ENCODE data around the gene KDM6B. TPM values are rescaled to one million over a fixed set of nuclear protein-coding genes. Genes with fewer than 3 reads are reported as not detected.
A peak's percentile ranks its signal among the peaks of the same experiment; 100 is the strongest.

KDM6B gene
- total RNA-seq, 5 donors from 2014 or later (not counting 1 experiment from before 2014, with no cell fraction given) = 87.3 to 180 (median 108) TPM

DNA sequence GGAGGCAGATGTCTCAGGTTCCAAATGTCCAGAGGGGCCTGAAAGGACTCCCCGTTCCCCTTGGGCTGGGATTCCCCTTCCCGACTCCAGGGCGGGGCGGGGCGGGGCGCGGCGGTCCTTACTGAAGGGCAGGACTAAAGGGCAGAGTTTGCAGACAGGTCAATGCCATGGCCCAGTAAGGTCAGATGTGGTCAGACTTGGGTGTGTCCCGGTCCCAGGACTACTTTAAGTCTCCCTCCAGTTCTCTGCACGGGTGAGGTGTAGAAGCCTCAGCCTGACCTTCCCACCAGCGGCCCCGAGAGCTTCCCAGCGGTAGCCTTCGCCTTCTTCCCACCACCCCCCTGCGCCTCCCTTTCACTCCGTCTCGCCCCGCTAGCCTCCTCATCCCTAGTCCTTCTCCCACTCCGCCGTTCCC is 532 bp downstream of the KDM6B start:
- Mint-ChIP-seq H3K9me3 (no peaks in the 10 kb centered on the region), H3K4me1 (peaks cover 38 to 43% (median 39%) of the 10 kb centered on the region in 3 donors), H3K27ac (peak overlapping the region; percentile 97), H3K27me3 (peaks cover 0 to 1% of the 10 kb centered on the region in 2 donors), H3K4me3 (peak overlapping the region; percentile 98 to 100 (median 98)), H3K36me3 (no peaks in the 10 kb centered on the region)
- H3K27me3 ChIP-seq (replicated peaks in 1 of 2; ENCODE audit: control insufficient read depth in 2 of 2, extremely low read depth in 1 of 2, insufficient read depth in 2 of 2, low read length in 1 of 2) = peaks cover 0 to 20% of the 10 kb centered on the region in 2 experiments
- peak in 26 of 35 experiments; percentile 25 to 78 (median 52) for DNase-seq
- peak overlapping the region; percentile 100 for H3K27ac ChIP-seq (ENCODE audit: low read length)
- WGBS (ENCODE audit: insufficient coverage) = under 1% methylated on average over 16 of the region's 20 CpGs
- H3K4me3 ChIP-seq (ENCODE audit: control insufficient read depth in 1 of 2, extremely low read depth in 1 of 2, low read length in 1 of 2) = peak overlapping the region; percentile 90
- CTCF ChIA-PET = interaction anchor here (0.5 to 1.8 kb wide), 13 partner anchors 9 to 906 kb away, joined by 3 to 8 read pairs (median 5); partner anchors contain the start of genes CYB5D1 (in 1 of the 2), NAA38 (in 1 of the 2) and TP53 (in 1 of the 2)
- H3K4me1 ChIP-seq (ENCODE audit: control insufficient read depth in 1 of 2, extremely low read depth in 1 of 2, insufficient read depth in 2 of 2, low read length in 2 of 2) = peaks cover 26 to 57% of the 10 kb centered on the region in 2 experiments
- H3K9me3 ChIP-seq = no peaks in the 10 kb centered on the region
- POLR2A ChIA-PET = interaction anchor here in 1 of 2 donors (0.7 to 1.6 kb wide), 5 partner anchors 9 to 144 kb away, joined by 3 to 11 read pairs (median 5); partner anchors contain the start of gene NAA38
- no peaks in the 10 kb centered on the region for H3K36me3 ChIP-seq (ENCODE audit: control insufficient read depth in 2 of 2, extremely low read depth in 1 of 2, insufficient read depth in 1 of 2, low read length in 1 of 2)
- ATAC-seq (replicated peaks in 1 of 4) = peak; percentile 0 to 3 (median 3)

GRCh38 chr17:7834957-7835813 is 1.2 kb downstream of the KDM6B start:
- Mint-ChIP-seq H3K4me3 (peak overlapping the region; percentile 98 to 100 (median 98)), H3K4me1 (peaks cover 45 to 50% (median 46%) of the 10 kb centered on the region in 3 donors), H3K36me3 (no peaks in the 10 kb centered on the region), H3K27ac (peak overlapping the region; percentile 97), H3K27me3 (peaks cover 0 to 1% of the 10 kb centered on the region in 2 donors), H3K9me3 (no peaks in the 10 kb centered on the region)
- ChIA-PET POLR2A (interaction anchor here in 1 of 2 donors (0.6 to 1.6 kb wide), 8 partner anchors 8 to 316 kb away, joined by 3 to 11 read pairs (median 5); partner anchors contain the start of genes NAA38 and TP53), CTCF (interaction anchor here (0.5 to 1.8 kb wide), 14 partner anchors 8 to 905 kb away, joined by 3 to 8 read pairs (median 5); partner anchors contain the start of genes CYB5D1 (in 1 of the 2), NAA38 (in 1 of the 2) and TP53 (in 1 of the 2))
- WGBS (ENCODE audit: insufficient coverage) = 0% methylated on average over 63 of the region's 69 CpGs
- Histone ChIP-seq H3K4me3 (ENCODE audit: control insufficient read depth in 1 of 2, extremely low read depth in 1 of 2, low read length in 1 of 2) (peak overlapping the region; percentile 90 to 95), H3K27me3 (replicated peaks in 1 of 2; ENCODE audit: control insufficient read depth in 2 of 2, extremely low read depth in 1 of 2, insufficient read depth in 2 of 2, low read length in 1 of 2) (peaks cover 0 to 16% of the 10 kb centered on the region in 2 experiments), H3K36me3 (ENCODE audit: control insufficient read depth in 2 of 2, extremely low read depth in 1 of 2, insufficient read depth in 1 of 2, low read length in 1 of 2) (peaks cover 0 to 4% of the 10 kb centered on the region in 2 donors), H3K9me3 (no peaks in the 10 kb centered on the region), H3K27ac (ENCODE audit: low read length) (peak overlapping the region; percentile 100), H3K4me1 (ENCODE audit: control insufficient read depth in 1 of 2, extremely low read depth in 1 of 2, insufficient read depth in 2 of 2, low read length in 2 of 2) (peaks cover 32 to 63% of the 10 kb centered on the region in 2 experiments)
- ATAC-seq (replicated peaks in 1 of 4) (peak; percentile 56 to 65 (median 60)), DNase-seq (peak; percentile 67 to 95 (median 90))

DNA sequence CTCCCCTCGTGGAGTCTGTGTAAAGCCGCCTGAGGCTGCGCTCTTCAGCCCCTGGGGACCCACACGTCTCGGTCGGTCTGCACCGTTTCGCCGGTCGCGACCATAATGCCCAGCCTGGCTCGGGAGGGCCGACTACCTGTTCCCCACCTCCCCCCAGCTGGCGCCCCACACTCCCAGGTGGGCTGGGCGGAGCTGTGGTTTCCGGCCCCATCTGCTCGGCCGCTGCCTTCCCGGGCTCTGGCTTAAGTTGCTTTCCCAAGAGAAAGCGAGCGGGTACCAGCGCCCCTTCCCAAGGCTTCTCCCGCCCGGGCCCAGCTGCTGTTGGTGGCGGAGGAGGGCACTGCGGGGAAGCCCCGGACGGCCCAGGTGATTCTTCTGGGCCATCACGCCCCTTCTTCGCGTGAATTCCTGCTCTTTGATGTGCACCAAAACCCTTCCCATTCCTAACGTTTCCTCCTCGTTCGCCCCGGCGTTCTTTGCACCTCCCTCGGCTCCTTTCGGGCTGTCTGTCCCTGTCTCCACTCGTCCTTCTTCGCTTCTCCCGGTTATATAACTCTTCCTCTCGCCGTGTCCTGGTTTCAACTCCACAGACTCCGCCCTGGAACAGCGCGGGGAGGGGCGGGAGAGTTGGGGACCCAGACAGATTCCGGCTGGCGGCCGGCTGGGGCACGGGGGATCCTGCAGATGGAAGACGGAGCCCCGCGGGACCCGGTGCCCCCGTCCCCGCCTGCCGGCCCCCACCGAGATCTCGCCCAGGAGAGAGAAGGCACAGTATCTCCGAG is 2.0 kb downstream of the KDM6B start:
- Histone ChIP-seq H3K36me3 (ENCODE audit: control insufficient read depth in 2 of 2, extremely low read depth in 1 of 2, insufficient read depth in 1 of 2, low read length in 1 of 2) (peaks cover 0 to 11% of the 10 kb centered on the region in 2 donors), H3K9me3 (no peaks in the 10 kb centered on the region), H3K27ac (ENCODE audit: low read length) (peak overlapping the region; percentile 100), H3K27me3 (replicated peaks in 1 of 2; ENCODE audit: control insufficient read depth in 2 of 2, extremely low read depth in 1 of 2, insufficient read depth in 2 of 2, low read length in 1 of 2) (peaks cover 0 to 10% of the 10 kb centered on the region in 2 experiments), H3K4me3 (ENCODE audit: control insufficient read depth in 1 of 2, extremely low read depth in 1 of 2, low read length in 1 of 2) (peak overlapping the region; percentile 90 to 95), H3K4me1 (ENCODE audit: control insufficient read depth in 1 of 2, extremely low read depth in 1 of 2, insufficient read depth in 2 of 2, low read length in 2 of 2) (peaks cover 40 to 70% of the 10 kb centered on the region in 2 experiments)
- peaks cover 3% of the 10 kb centered on the region for H3K36me3 Mint-ChIP-seq
- ATAC-seq (replicated peaks in 1 of 4) (peak in 2 of 4 experiments; percentile 1 to 7), DNase-seq (peak in 17 of 35 experiments; percentile 15 to 80 (median 41))
- ChIA-PET POLR2A (interaction anchor here in 1 of 2 donors (0.7 to 1.6 kb wide), 5 partner anchors 7 to 149 kb away, joined by 3 to 7 read pairs (median 5); partner anchors contain the start of gene TP53), CTCF (interaction anchor here in 1 of 2 donors (1.2 to 1.8 kb wide), 3 partner anchors 9 to 149 kb away, joined by 5 to 6 read pairs (median 6); partner anchors contain the start of gene TP53)
- peaks cover 53 to 58% (median 54%) of the 10 kb centered on the region in 3 donors for H3K4me1 Mint-ChIP-seq
- H3K27ac Mint-ChIP-seq = peak overlapping the region; percentile 92 to 93
- WGBS (ENCODE audit: insufficient coverage) = under 1% methylated on average over 61 of the region's 61 CpGs
- H3K4me3 Mint-ChIP-seq = peak overlapping the region; percentile 98 to 100 (median 98)
- H3K9me3 Mint-ChIP-seq = no peaks in the 10 kb centered on the region
- H3K27me3 Mint-ChIP-seq = peaks cover 0 to 1% of the 10 kb centered on the region in 2 donors

DNA sequence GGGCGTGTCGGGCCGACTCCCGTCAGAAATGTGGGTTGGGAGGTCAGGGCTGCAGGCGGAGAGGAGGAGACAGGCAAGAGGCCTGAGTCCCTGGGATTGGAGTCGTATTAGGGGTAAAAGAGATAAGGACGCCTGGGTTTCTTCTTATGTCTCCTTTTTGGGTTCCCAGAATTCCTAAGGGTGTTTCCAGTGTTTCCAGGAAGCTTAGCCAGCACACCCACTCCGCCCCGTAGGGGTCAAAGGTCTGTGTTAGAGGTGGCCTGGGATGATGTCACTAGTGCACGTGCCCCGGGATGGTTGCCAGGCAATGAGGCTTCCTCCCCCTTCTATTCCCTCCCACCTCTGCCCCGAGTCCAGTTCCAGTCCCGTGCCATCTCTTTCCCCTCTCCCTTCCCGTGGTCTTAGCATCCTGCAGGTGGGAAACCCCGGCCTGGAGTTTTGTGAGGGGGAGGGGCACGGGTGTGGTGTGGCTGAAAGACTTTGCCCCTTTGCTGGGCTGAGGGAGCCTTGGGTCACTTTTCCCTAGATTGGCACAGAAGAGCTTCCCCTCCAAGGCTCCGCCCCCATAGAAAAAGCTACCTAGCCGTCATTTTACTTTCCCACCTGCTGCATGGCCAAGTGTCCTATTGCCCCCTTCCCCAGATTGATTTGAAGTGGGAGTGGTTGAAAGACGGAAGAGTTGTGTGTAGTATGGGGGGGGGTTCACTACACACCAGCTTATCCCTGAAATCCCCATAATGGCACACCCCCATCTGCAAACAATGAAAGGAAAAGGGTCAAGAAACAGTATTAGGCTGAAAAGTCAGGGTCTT is 2.8 kb downstream of the KDM6B start:
- Histone ChIP-seq H3K36me3 (ENCODE audit: control insufficient read depth in 2 of 2, extremely low read depth in 1 of 2, insufficient read depth in 1 of 2, low read length in 1 of 2) (peaks cover 0 to 11% of the 10 kb centered on the region in 2 donors), H3K9me3 (no peaks in the 10 kb centered on the region), H3K4me1 (ENCODE audit: control insufficient read depth in 1 of 2, extremely low read depth in 1 of 2, insufficient read depth in 2 of 2, low read length in 2 of 2) (peaks cover 44 to 78% of the 10 kb centered on the region in 2 experiments), H3K27ac (ENCODE audit: low read length) (peak overlapping the region; percentile 100), H3K27me3 (replicated peaks in 1 of 2; ENCODE audit: control insufficient read depth in 2 of 2, extremely low read depth in 1 of 2, insufficient read depth in 2 of 2, low read length in 1 of 2) (peaks cover 0 to 8% of the 10 kb centered on the region in 2 experiments), H3K4me3 (ENCODE audit: control insufficient read depth in 1 of 2, extremely low read depth in 1 of 2, low read length in 1 of 2) (peak overlapping the region; percentile 90 to 95)
- ChIA-PET POLR2A (interaction anchor here in 1 of 2 donors (0.7 kb wide), 1 partner anchor 147 kb away, joined by 3 read pairs; no protein-coding TSS in a partner anchor), CTCF (interaction anchor here in 1 of 2 donors (0.7 kb wide), 1 partner anchor 700 kb away, joined by 3 read pairs; no protein-coding TSS in a partner anchor)
- 5% methylated on average over 7 of the region's 19 CpGs for WGBS (ENCODE audit: insufficient coverage)
- DNase-seq = peak in 27 of 35 experiments; percentile 25 to 75 (median 45)
- no peak for ATAC-seq (replicated peaks in 1 of 4)
- Mint-ChIP-seq H3K4me3 (peak overlapping the region; percentile 98 to 100 (median 98)), H3K36me3 (peaks cover 3% of the 10 kb centered on the region), H3K27ac (peak overlapping the region; percentile 89 to 93), H3K9me3 (no peaks in the 10 kb centered on the region), H3K4me1 (peaks cover 58 to 66% (median 59%) of the 10 kb centered on the region in 3 donors), H3K27me3 (peaks cover 0 to 1% of the 10 kb centered on the region in 2 donors)

- H3K4me1 ChIP-seq (ENCODE audit: control insufficient read depth in 1 of 2, extremely low read depth in 1 of 2, insufficient read depth in 2 of 2, low read length in 2 of 2) = peaks cover 44 to 85% of the 10 kb centered on the region in 2 experiments
- ATAC-seq (replicated peaks in 1 of 4) (no peak), DNase-seq (peak in 1 of 35 experiments; percentile 43)
- peak overlapping the region; percentile 90 to 95 for H3K4me3 ChIP-seq (ENCODE audit: control insufficient read depth in 1 of 2, extremely low read depth in 1 of 2, low read length in 1 of 2)
- Mint-ChIP-seq H3K27ac (peak overlapping the region; percentile 89 to 93), H3K4me1 (peaks cover 62 to 73% (median 62%) of the 10 kb centered on the region in 3 donors), H3K4me3 (peak overlapping the region; percentile 98 to 100 (median 98)), H3K36me3 (peaks cover 3% of the 10 kb centered on the region), H3K9me3 (no peaks in the 10 kb centered on the region), H3K27me3 (peaks cover 0 to 1% of the 10 kb centered on the region in 2 donors)
- H3K27me3 ChIP-seq (replicated peaks in 1 of 2; ENCODE audit: control insufficient read depth in 2 of 2, extremely low read depth in 1 of 2, insufficient read depth in 2 of 2, low read length in 1 of 2) = peaks cover 0 to 8% of the 10 kb centered on the region in 2 experiments
- H3K9me3 ChIP-seq = no peaks in the 10 kb centered on the region
- POLR2A ChIA-PET = interaction anchor here in 1 of 2 donors (0.7 kb wide), 1 partner anchor 148 kb away, joined by 3 read pairs; no protein-coding TSS in a partner anchor
- WGBS (ENCODE audit: insufficient coverage) = 18% methylated on average over 3 of the region's 8 CpGs
- CTCF ChIA-PET = interaction anchor here in 1 of 2 donors (0.6 to 0.7 kb wide), 2 partner anchors 20 to 701 kb away, joined by 3 read pairs; partner anchors contain the start of gene NAA38
- peak overlapping the region; percentile 100 for H3K27ac ChIP-seq (ENCODE audit: low read length)
- peaks cover 0 to 11% of the 10 kb centered on the region in 2 donors for H3K36me3 ChIP-seq (ENCODE audit: control insufficient read depth in 2 of 2, extremely low read depth in 1 of 2, insufficient read depth in 1 of 2, low read length in 1 of 2)
Observed at GRCh38 chr17:7837408-7838088, 3.5 kb downstream of the KDM6B start.

All from T-cell (primary cell).